ENCODE results near the gene PRKG1.

PRKG1 gene

DNA sequence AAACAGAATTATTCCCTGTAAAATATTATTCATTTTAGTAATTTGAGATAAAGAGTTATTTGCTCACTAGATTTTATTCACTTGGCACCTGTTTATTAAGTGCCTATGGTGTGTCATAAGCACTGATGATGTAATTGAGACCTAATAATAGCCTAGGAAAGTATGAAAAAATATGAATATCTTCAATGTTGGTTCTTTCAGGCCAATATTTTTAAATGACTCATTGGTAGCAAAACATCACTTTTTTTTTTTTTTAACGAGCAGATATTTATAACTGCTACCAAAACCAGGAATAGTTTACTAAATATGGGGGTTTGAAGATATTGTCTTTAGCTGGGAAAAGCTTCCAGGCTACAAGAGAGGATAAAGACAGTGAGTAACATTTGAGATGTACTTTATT lies 228.0 kb downstream of the PRKG1 start:
- Histone ChIP-seq H4K20me1 (ENCODE audit: low read depth, low read length) (no peaks in the 10 kb centered on the region), H3K27ac (ENCODE audit: low read depth, low read length) (no peak overlapping the region), H3K36me3 (ENCODE audit: low read length) (no peaks in the 10 kb centered on the region), H3K4me3 (ENCODE audit: insufficient read depth, low read length, poor library complexity, severe bottlenecking) (no peak overlapping the region), H3K9me3 (ENCODE audit: insufficient read depth, low read length) (no peaks in the 10 kb centered on the region), H3K9ac (ENCODE audit: low read length) (no peak overlapping the region), H3K79me2 (ENCODE audit: insufficient read depth, low read length) (no peaks in the 10 kb centered on the region), H3K27me3 (ENCODE audit: low read length) (no peaks in the 10 kb centered on the region), H2AFZ (ENCODE audit: low read depth, low read length, severe bottlenecking) (no peak overlapping the region), H3K4me2 (ENCODE audit: low read depth, low read length, poor library complexity, severe bottlenecking) (no peak overlapping the region), H3K9me2 (replicated peaks; ENCODE audit: insufficient read depth, low read length) (no peaks in the 10 kb centered on the region), H3F3A (ENCODE audit: insufficient read depth) (no peaks in the 10 kb centered on the region)
- no peak for TF ChIP-seq EZH2phosphoT487 (conservative IDR thresholded peaks at IDR 0.05; ENCODE audit: low read length)
- TF ChIP-seq CTCF (IDR thresholded peaks at IDR 0.05; ENCODE audit: insufficient read depth, low read length, poor library complexity, severe bottlenecking): no peak

DNA sequence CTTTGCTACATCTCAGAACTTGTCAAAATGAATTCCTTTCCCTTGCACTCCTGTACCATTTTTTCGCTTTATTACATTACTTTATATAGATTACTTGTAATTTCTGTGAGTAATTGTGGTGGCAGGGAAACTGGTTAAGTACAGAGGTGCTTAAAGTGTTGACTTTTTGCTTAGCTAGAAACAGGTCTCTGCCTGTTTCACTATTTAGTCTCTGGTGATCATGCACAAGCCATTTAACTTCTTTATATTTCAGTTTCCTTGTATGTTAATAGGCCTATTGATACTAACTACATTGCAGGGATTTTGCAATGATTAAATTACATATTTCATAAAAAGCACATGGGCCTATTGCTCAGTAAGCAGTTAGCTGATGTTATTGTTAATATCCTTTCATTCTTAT lies 233.8 kb downstream of the PRKG1 start:
- Histone ChIP-seq H3K4me2 (ENCODE audit: low read depth, low read length, poor library complexity, severe bottlenecking) (no peak overlapping the region), H3K27ac (ENCODE audit: low read depth, low read length) (no peak overlapping the region), H3K36me3 (ENCODE audit: low read length) (no peaks in the 10 kb centered on the region), H2AFZ (ENCODE audit: low read depth, low read length, severe bottlenecking) (no peak overlapping the region), H3F3A (ENCODE audit: insufficient read depth) (no peaks in the 10 kb centered on the region), H3K9me3 (ENCODE audit: insufficient read depth, low read length) (no peaks in the 10 kb centered on the region), H4K20me1 (ENCODE audit: low read depth, low read length) (no peaks in the 10 kb centered on the region), H3K27me3 (ENCODE audit: low read length) (no peaks in the 10 kb centered on the region), H3K4me3 (ENCODE audit: insufficient read depth, low read length, poor library complexity, severe bottlenecking) (no peak overlapping the region), H3K9me2 (replicated peaks; ENCODE audit: insufficient read depth, low read length) (no peaks in the 10 kb centered on the region), H3K79me2 (ENCODE audit: insufficient read depth, low read length) (no peaks in the 10 kb centered on the region), H3K9ac (ENCODE audit: low read length) (no peak overlapping the region)
- TF ChIP-seq EZH2phosphoT487 (conservative IDR thresholded peaks at IDR 0.05; ENCODE audit: low read length) (no peak), CTCF (IDR thresholded peaks at IDR 0.05; ENCODE audit: insufficient read depth, low read length, poor library complexity, severe bottlenecking) (no peak)

- Histone ChIP-seq H3K9ac (ENCODE audit: low read length) (no peak overlapping the region), H3K79me2 (ENCODE audit: insufficient read depth, low read length) (no peaks in the 10 kb centered on the region), H3K9me2 (replicated peaks; ENCODE audit: insufficient read depth, low read length) (no peaks in the 10 kb centered on the region), H3K36me3 (ENCODE audit: low read length) (no peaks in the 10 kb centered on the region), H3K27ac (ENCODE audit: low read depth, low read length) (no peak overlapping the region), H4K20me1 (ENCODE audit: low read depth, low read length) (no peaks in the 10 kb centered on the region), H3K9me3 (ENCODE audit: insufficient read depth, low read length) (no peaks in the 10 kb centered on the region), H3K4me3 (ENCODE audit: insufficient read depth, low read length, poor library complexity, severe bottlenecking) (no peak overlapping the region), H3K4me2 (ENCODE audit: low read depth, low read length, poor library complexity, severe bottlenecking) (no peak overlapping the region), H2AFZ (ENCODE audit: low read depth, low read length, severe bottlenecking) (no peak overlapping the region), H3F3A (ENCODE audit: insufficient read depth) (no peaks in the 10 kb centered on the region), H3K27me3 (ENCODE audit: low read length) (no peaks in the 10 kb centered on the region)
- TF ChIP-seq CTCF (IDR thresholded peaks at IDR 0.05; ENCODE audit: insufficient read depth, low read length, poor library complexity, severe bottlenecking): no peak
- TF ChIP-seq EZH2phosphoT487 (conservative IDR thresholded peaks at IDR 0.05; ENCODE audit: low read length): no peak
Measured at GRCh38 chr10:51311228-51311627, 236.9 kb downstream of the PRKG1 start.

GRCh38 chr10:51312817-51313216 lies 238.5 kb downstream of the PRKG1 start:
- H3K79me2 ChIP-seq (ENCODE audit: insufficient read depth, low read length): no peaks in the 10 kb centered on the region
- H4K20me1 ChIP-seq (ENCODE audit: low read depth, low read length): no peaks in the 10 kb centered on the region
- H3K4me2 ChIP-seq (ENCODE audit: low read depth, low read length, poor library complexity, severe bottlenecking): no peak overlapping the region
- H3K9me3 ChIP-seq (ENCODE audit: insufficient read depth, low read length): no peaks in the 10 kb centered on the region
- H2AFZ ChIP-seq (ENCODE audit: low read depth, low read length, severe bottlenecking): no peak overlapping the region
- H3K9me2 ChIP-seq (replicated peaks; ENCODE audit: insufficient read depth, low read length): no peaks in the 10 kb centered on the region
- H3K27ac ChIP-seq (ENCODE audit: low read depth, low read length): no peak overlapping the region
- H3F3A ChIP-seq (ENCODE audit: insufficient read depth): no peaks in the 10 kb centered on the region
- TF ChIP-seq CTCF (IDR thresholded peaks at IDR 0.05; ENCODE audit: insufficient read depth, low read length, poor library complexity, severe bottlenecking) (no peak), EZH2phosphoT487 (conservative IDR thresholded peaks at IDR 0.05; ENCODE audit: low read length) (no peak)
- no peaks in the 10 kb centered on the region for H3K36me3 ChIP-seq (ENCODE audit: low read length)
- H3K9ac ChIP-seq (ENCODE audit: low read length): no peak overlapping the region
- H3K27me3 ChIP-seq (ENCODE audit: low read length): no peaks in the 10 kb centered on the region
- no peak overlapping the region for H3K4me3 ChIP-seq (ENCODE audit: insufficient read depth, low read length, poor library complexity, severe bottlenecking)
